KMS-11 (cell line): ENCODE measurements around the gene CUEDC1.

Experiments
- H2AFZ ChIP-seq: fragments of 200-600 bp; sonication (generic); 2 replicates; pipeline ENCODE4 v1.6.1; 2016; ENCODE audit warnings: antibody characterized with exemption, mixed run types, low read depth
- H3K27ac ChIP-seq: fragments of 200-600 bp; sonication (generic); 2 replicates; pipeline ENCODE4 v1.6.1; 2016; ENCODE audit warnings: mild to moderate bottlenecking, mixed run types
- H3K27me3 ChIP-seq: fragments of 200-600 bp; sonication (generic); 2 replicates; pipeline ENCODE4 v1.6.1; 2017; ENCODE audit warnings: mild to moderate bottlenecking, low read depth, mixed run types, moderate library complexity; ENCODE audit not compliant: insufficient read depth
- H3K36me3 ChIP-seq: fragments of 200-600 bp; sonication (generic); 2 replicates; pipeline ENCODE4 v1.6.1; 2017; ENCODE audit warnings: mild to moderate bottlenecking, mixed run types; ENCODE audit not compliant: insufficient read depth
- H3K4me1 ChIP-seq: fragments of 200-600 bp; sonication (generic); 2 replicates; pipeline ENCODE4 v1.6.1; 2016; ENCODE audit warnings: mild to moderate bottlenecking, low read depth, mixed run types; ENCODE audit not compliant: poor library complexity, severe bottlenecking
- H3K4me2 ChIP-seq: fragments of 200-600 bp; sonication (generic); 2 replicates; pipeline ENCODE4 v1.7.0; 2016; ENCODE audit warnings: mild to moderate bottlenecking, mixed run types
- H3K4me3 ChIP-seq: fragments of 200-600 bp; sonication (generic); IDR thresholded peaks from 2 replicates; pipeline ENCODE4 v1.6.1; 2017; ENCODE audit warnings: low read depth, low read length, mixed read lengths; ENCODE audit not compliant: insufficient read depth
- H3K79me2 ChIP-seq: fragments of 200-600 bp; sonication (generic); 2 replicates; pipeline ENCODE4 v1.6.1; 2016; ENCODE audit warnings: low read depth, mixed run types; ENCODE audit not compliant: insufficient read depth
- H3K9ac ChIP-seq: fragments of 200-600 bp; sonication (generic); 2 replicates; pipeline ENCODE4 v1.6.1; 2016; ENCODE audit warnings: mild to moderate bottlenecking, mixed run types
- H4K20me1 ChIP-seq: fragments of 200-600 bp; sonication (generic); 2 replicates; pipeline ENCODE4 v1.6.1; 2016; ENCODE audit warnings: mild to moderate bottlenecking, mixed run types; ENCODE audit not compliant: insufficient read depth
- CTCF ChIP-seq: fragments of 200-600 bp; sonication (generic); conservative IDR thresholded peaks from 2 replicates; pipeline ENCODE4 v1.6.1; 2017; ENCODE audit warnings: low read depth, mild to moderate bottlenecking, antibody characterized with exemption, low read length, moderate library complexity, mixed read lengths

Gene CUEDC1

GRCh38 chr17:57935833-57936807, 19.1 kb downstream of the CUEDC1 start:
- peaks cover 2% of the 10 kb centered on the region; the same call in 1 of the 2 replicates for H3K27me3 ChIP-seq
- H4K20me1 ChIP-seq = no peaks in the 10 kb centered on the region
- H3K9ac ChIP-seq = no peak overlapping the region
- H3K36me3 ChIP-seq = no peaks in the 10 kb centered on the region
- peaks cover 37% of the 10 kb centered on the region for H3K4me1 ChIP-seq
- no peak overlapping the region for H3K27ac ChIP-seq
- no peak overlapping the region for H3K4me2 ChIP-seq
- H2AFZ ChIP-seq = no peak overlapping the region
- H3K79me2 ChIP-seq = no peaks in the 10 kb centered on the region
- H3K4me3 ChIP-seq = no peak overlapping the region
- no peak for TF ChIP-seq CTCF

DNA sequence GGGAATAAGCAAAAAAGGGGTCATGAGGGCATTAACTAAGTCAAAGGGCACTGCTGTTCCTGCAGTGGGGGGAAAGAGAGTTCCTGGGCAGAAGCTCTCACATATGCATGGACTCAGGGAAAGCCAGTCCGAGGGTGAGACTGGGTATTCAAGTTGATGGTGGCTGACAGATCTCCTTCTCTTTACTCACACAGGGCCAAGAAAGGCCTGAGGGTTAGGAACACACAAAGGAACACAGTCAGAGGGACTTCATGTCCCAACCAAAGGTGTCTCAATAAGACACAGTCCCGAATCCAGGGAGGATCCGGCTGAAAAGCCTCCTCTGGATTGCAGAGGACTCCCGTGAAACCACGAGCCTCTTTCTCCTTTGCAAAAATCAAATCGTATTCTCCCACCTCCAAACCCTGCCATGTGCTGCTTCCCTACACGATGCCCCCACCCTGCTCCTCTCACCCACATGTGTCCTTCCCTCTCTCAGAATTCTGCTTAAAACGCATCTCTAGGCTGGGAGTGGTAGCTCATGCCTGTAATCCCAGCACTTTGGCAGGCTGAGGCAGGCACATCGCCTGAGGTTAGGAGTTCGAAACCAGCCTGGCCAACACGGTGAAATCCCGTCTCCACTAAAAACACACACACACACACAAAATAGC, 23.6 kb downstream of the CUEDC1 start:
- no peak overlapping the region for H3K4me2 ChIP-seq
- no peak overlapping the region for H3K9ac ChIP-seq
- no peaks in the 10 kb centered on the region for H3K4me1 ChIP-seq
- no peak overlapping the region for H3K27ac ChIP-seq
- no peaks in the 10 kb centered on the region for H3K79me2 ChIP-seq
- no peaks in the 10 kb centered on the region for H3K36me3 ChIP-seq
- H3K4me3 ChIP-seq = no peak overlapping the region
- H3K27me3 ChIP-seq = peaks cover 11% of the 10 kb centered on the region; the same call in 1 of the 2 replicates
- no peak for TF ChIP-seq CTCF
- H4K20me1 ChIP-seq = no peaks in the 10 kb centered on the region
- H2AFZ ChIP-seq = no peak overlapping the region

- Histone ChIP-seq H3K27ac (no peak overlapping the region), H3K4me2 (no peak overlapping the region), H4K20me1 (no peaks in the 10 kb centered on the region), H3K9ac (no peak overlapping the region), H3K4me1 (no peaks in the 10 kb centered on the region), H3K27me3 (peaks cover 11% of the 10 kb centered on the region; the same call in 1 of the 2 replicates), H3K36me3 (no peaks in the 10 kb centered on the region), H2AFZ (no peak overlapping the region), H3K4me3 (no peak overlapping the region), H3K79me2 (no peaks in the 10 kb centered on the region)
- TF ChIP-seq CTCF = no peak
Measured at GRCh38 chr17:57930239-57930638, 25.0 kb downstream of the CUEDC1 start.

DNA sequence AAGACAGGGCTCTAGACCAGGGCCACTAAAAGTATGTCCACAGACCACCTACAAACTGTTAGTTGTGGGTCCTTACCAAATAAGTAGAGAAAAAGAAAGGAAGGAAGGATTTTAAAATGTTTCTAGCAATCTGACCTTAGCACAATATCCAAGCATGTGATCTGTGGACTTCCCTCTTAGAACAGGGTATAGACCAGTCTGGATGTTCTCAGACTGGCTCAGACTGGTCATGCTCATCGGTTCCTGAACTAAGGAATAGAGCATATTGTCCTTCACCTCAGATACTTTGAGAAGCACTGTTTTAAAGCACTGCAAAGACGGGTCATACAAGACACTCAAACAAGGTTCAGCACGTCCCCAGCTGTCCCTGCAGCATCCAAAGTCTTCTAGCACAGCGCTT, 25.8 kb downstream of the CUEDC1 start:
- H3K36me3 ChIP-seq = no peaks in the 10 kb centered on the region
- H2AFZ ChIP-seq = no peak overlapping the region
- H4K20me1 ChIP-seq = no peaks in the 10 kb centered on the region
- H3K27me3 ChIP-seq = peaks cover 11% of the 10 kb centered on the region; the same call in 1 of the 2 replicates
- H3K79me2 ChIP-seq = no peaks in the 10 kb centered on the region
- no peak overlapping the region for H3K4me2 ChIP-seq
- H3K4me3 ChIP-seq = no peak overlapping the region
- no peaks in the 10 kb centered on the region for H3K4me1 ChIP-seq
- no peak overlapping the region for H3K9ac ChIP-seq
- no peak overlapping the region for H3K27ac ChIP-seq
- TF ChIP-seq CTCF = no peak
